Activated CD4-positive, CD25-positive, alpha-beta regulatory T cell treated with anti-CD3 and anti-CD28 coated beads, Interleukin-2, amount 50 U/mL, for 24 hours (primary cell): Measurements from ENCODE around the gene TMEM80.
"Not testable (repeated sequence)": the region's sequence is repeated elsewhere in the genome, so short reads cannot be mapped to it uniquely, and the experiment has no call there.

ENCODE experiments used
- ATAC-seq, 2 donors: fragments of 150-1000 bp; cut with Tn5 transposase; one replicate each; pipeline ENCODE4 v1.10.0; 2021; ENCODE audit warnings: mild to moderate bottlenecking in 1 of 2, moderate library complexity in 1 of 2

The TMEM80 gene

GRCh38 chr11:679271-680207 is 16.1 kb upstream of the TMEM80 start:
- no peak for ATAC-seq

GRCh38 chr11:680476-680875 is 15.1 kb upstream of the TMEM80 start:
- ATAC-seq, result no peak

GRCh38 chr11:680970-681369 is 14.6 kb upstream of the TMEM80 start:
- no peak for ATAC-seq

GRCh38 chr11:686451-687243 is 9.0 kb upstream of the TMEM80 start:
- ATAC-seq, result no peak

GRCh38 chr11:687751-688150 is 7.9 kb upstream of the TMEM80 start:
- ATAC-seq, result no peak

GRCh38 chr11:688681-689080 is 6.9 kb upstream of the TMEM80 start:
- no peak for ATAC-seq

- no peak for ATAC-seq
Measured at GRCh38 chr11:689625-690024, 6.0 kb upstream of the TMEM80 start.

GRCh38 chr11:690244-690643 is 5.4 kb upstream of the TMEM80 start:
- not testable (repeated sequence) for ATAC-seq

GRCh38 chr11:690738-691633 is 4.6 kb upstream of the TMEM80 start:
- no peak for ATAC-seq

- no peak for ATAC-seq
Measured at GRCh38 chr11:691710-692590, 3.7 kb upstream of the TMEM80 start.

GRCh38 chr11:692824-693414 is 2.7 kb upstream of the TMEM80 start:
- ATAC-seq, result no peak

- ATAC-seq, result no peak
Measured at GRCh38 chr11:693415-693831, 2.2 kb upstream of the TMEM80 start.

GRCh38 chr11:693887-694562 is 1.6 kb upstream of the TMEM80 start:
- ATAC-seq, result no peak

- peak; percentile 81 to 83 for ATAC-seq
Measured at GRCh38 chr11:694563-695287, 891 bp upstream of the TMEM80 start, which contains the start of gene DEAF1. DEAF1 (minus strand) TSS chr11:695222; CDS start chr11:695047, 175 bp downstream.

- no peak for ATAC-seq
Measured at GRCh38 chr11:695288-695537, 403 bp upstream of the TMEM80 start.

- ATAC-seq, result no peak
Measured at GRCh38 chr11:696955-697491, 1.4 kb downstream of the TMEM80 start.

- no peak for ATAC-seq
Measured at GRCh38 chr11:697811-698311, 2.2 kb downstream of the TMEM80 start.

GRCh38 chr11:698493-699115 is 3.0 kb downstream of the TMEM80 start:
- ATAC-seq, result no peak

- ATAC-seq, result no peak
Measured at GRCh38 chr11:699116-699508, 3.5 kb downstream of the TMEM80 start.
